Measurements from ENCODE around the gene SLC2A8.

DNA sequence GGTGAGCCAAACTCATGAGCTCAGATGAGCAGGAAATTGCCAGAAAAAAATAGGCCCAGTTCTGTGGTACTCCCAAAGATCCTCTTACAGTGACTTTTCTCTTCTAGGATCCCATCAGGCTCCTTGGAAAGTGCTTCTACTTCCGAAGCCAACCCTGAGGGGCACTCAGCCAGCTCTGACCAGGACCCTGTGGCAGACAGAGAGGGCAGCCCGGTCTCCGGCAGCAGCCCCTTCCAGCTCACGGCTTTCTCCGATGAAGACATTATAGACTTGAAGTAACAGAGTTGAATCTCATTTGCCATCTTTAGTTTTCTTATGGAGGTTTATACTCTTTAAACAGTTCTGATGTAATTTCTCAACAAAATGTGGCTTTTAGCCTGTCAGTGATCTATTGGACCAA, 4.0 kb upstream of the SLC2A8 start:
- TF ChIP-seq POLR2AphosphoS5 (IDR thresholded peaks at IDR 0.05) (no peak), POLR2A (IDR thresholded peaks at IDR 0.05) (no peak)
- TF ChIP-seq, protein P1, sequence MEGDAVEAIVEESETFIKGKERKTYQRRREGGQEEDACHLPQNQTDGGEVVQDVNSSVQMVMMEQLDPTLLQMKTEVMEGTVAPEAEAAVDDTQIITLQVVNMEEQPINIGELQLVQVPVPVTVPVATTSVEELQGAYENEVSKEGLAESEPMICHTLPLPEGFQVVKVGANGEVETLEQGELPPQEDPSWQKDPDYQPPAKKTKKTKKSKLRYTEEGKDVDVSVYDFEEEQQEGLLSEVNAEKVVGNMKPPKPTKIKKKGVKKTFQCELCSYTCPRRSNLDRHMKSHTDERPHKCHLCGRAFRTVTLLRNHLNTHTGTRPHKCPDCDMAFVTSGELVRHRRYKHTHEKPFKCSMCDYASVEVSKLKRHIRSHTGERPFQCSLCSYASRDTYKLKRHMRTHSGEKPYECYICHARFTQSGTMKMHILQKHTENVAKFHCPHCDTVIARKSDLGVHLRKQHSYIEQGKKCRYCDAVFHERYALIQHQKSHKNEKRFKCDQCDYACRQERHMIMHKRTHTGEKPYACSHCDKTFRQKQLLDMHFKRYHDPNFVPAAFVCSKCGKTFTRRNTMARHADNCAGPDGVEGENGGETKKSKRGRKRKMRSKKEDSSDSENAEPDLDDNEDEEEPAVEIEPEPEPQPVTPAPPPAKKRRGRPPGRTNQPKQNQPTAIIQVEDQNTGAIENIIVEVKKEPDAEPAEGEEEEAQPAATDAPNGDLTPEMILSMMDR (IDR thresholded peaks at IDR 0.05), result no peak
